Calu3 (cell line): Measurements from ENCODE around the gene EFR3B. TPM values are rescaled to one million over a fixed set of nuclear protein-coding genes. Genes with fewer than 3 reads are reported as not detected.
"Not testable (repeated sequence)": the region's sequence is repeated elsewhere in the genome, so short reads cannot be mapped to it uniquely, and the experiment has no call there.

ENCODE experiments used
- BruUV-seq: library from RNA; stranded (reverse); fragments of 400-500 nt; replicated peaks from 2 replicates; lab custom pipeline; 2021; lab: Mats Ljungman, UMichigan
- CTCF ChIA-PET: fragments of 300-600 bp; sonication (Branson Sonifier 250); formaldehyde crosslinking; loops from one replicate; lab custom pipeline; 2022; ENCODE audit warnings: antibody characterized with exemption; lab: Charles Lee
- DNase-seq: peaks from one replicate; pipeline ENCODE4 v3.0.0; 2022
- H3K27ac Mint-ChIP-seq: one replicate; pipeline ENCODE4 v1.8.0; 2022; ENCODE audit warnings: mixed read lengths; ENCODE audit not compliant: unreplicated experiment
- H3K27me3 Mint-ChIP-seq: one replicate; pipeline ENCODE4 v1.8.0; 2022; ENCODE audit warnings: mixed read lengths; ENCODE audit not compliant: unreplicated experiment
- H3K36me3 Mint-ChIP-seq: one replicate; pipeline ENCODE4 v1.8.0; 2022; ENCODE audit warnings: mild to moderate bottlenecking, moderate library complexity, mixed read lengths; ENCODE audit not compliant: insufficient read depth, unreplicated experiment
- H3K4me1 Mint-ChIP-seq: one replicate; pipeline ENCODE4 v1.8.0; 2022; ENCODE audit warnings: mild to moderate bottlenecking, low read depth, mixed read lengths; ENCODE audit not compliant: unreplicated experiment
- H3K4me3 Mint-ChIP-seq: one replicate; pipeline ENCODE4 v1.8.0; 2022; ENCODE audit warnings: mild to moderate bottlenecking, low read depth, moderate library complexity, mixed read lengths; ENCODE audit not compliant: unreplicated experiment
- H3K9me3 Mint-ChIP-seq: one replicate; pipeline ENCODE4 v1.8.0; 2022; ENCODE audit warnings: low read depth, mixed read lengths; ENCODE audit not compliant: unreplicated experiment
- intact Hi-C: fragments of 100-400 bp; cut with micrococcal nuclease; formaldehyde crosslinking; loops from one replicate; pipeline ENCODE4 v1.10.0; 2022; ENCODE audit not compliant: unreplicated experiment
- total RNA-seq: library from RNA; stranded (reverse); gene quantifications from 2 replicates; pipeline ENCODE4 v1.2.3, GENCODE V29; 2022
- TF ChIP-seq, protein P1 (sequence below): fragments of 200-600 bp; IDR thresholded peaks from one replicate; pipeline ENCODE4 v1.8.0; 2022; ENCODE audit warnings: antibody characterized with exemption; ENCODE audit not compliant: unreplicated experiment

EFR3B gene
- total RNA-seq, 1 experiment from 2014 or later = 0.17 TPM

GRCh38 chr2:25159949-25160348, 118.1 kb downstream of the EFR3B start:
- no peaks in the 10 kb centered on the region for H3K36me3 Mint-ChIP-seq
- TF ChIP-seq, protein P1, sequence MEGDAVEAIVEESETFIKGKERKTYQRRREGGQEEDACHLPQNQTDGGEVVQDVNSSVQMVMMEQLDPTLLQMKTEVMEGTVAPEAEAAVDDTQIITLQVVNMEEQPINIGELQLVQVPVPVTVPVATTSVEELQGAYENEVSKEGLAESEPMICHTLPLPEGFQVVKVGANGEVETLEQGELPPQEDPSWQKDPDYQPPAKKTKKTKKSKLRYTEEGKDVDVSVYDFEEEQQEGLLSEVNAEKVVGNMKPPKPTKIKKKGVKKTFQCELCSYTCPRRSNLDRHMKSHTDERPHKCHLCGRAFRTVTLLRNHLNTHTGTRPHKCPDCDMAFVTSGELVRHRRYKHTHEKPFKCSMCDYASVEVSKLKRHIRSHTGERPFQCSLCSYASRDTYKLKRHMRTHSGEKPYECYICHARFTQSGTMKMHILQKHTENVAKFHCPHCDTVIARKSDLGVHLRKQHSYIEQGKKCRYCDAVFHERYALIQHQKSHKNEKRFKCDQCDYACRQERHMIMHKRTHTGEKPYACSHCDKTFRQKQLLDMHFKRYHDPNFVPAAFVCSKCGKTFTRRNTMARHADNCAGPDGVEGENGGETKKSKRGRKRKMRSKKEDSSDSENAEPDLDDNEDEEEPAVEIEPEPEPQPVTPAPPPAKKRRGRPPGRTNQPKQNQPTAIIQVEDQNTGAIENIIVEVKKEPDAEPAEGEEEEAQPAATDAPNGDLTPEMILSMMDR = no peak
- no peak overlapping the region for H3K4me3 Mint-ChIP-seq
- H3K27me3 Mint-ChIP-seq = peaks cover 56% of the 10 kb centered on the region
- BruUV-seq = no TSS peak
- H3K4me1 Mint-ChIP-seq = no peaks in the 10 kb centered on the region
- DNase-seq = no peak
- intact Hi-C loops = no loop called here
- H3K27ac Mint-ChIP-seq = no peak overlapping the region
- CTCF ChIA-PET = no interaction called here
- no peaks in the 10 kb centered on the region for H3K9me3 Mint-ChIP-seq

- Mint-ChIP-seq H3K27ac (no peak overlapping the region), H3K4me3 (no peak overlapping the region), H3K36me3 (no peaks in the 10 kb centered on the region), H3K4me1 (no peaks in the 10 kb centered on the region), H3K9me3 (no peaks in the 10 kb centered on the region), H3K27me3 (peaks cover 56% of the 10 kb centered on the region)
- intact Hi-C loops = no loop called here
- no TSS peak for BruUV-seq
- TF ChIP-seq, protein P1 = no peak
- DNase-seq = no peak
- CTCF ChIA-PET = no interaction called here
Observed at GRCh38 chr2:25160376-25160775, 118.5 kb downstream of the EFR3B start.

DNA sequence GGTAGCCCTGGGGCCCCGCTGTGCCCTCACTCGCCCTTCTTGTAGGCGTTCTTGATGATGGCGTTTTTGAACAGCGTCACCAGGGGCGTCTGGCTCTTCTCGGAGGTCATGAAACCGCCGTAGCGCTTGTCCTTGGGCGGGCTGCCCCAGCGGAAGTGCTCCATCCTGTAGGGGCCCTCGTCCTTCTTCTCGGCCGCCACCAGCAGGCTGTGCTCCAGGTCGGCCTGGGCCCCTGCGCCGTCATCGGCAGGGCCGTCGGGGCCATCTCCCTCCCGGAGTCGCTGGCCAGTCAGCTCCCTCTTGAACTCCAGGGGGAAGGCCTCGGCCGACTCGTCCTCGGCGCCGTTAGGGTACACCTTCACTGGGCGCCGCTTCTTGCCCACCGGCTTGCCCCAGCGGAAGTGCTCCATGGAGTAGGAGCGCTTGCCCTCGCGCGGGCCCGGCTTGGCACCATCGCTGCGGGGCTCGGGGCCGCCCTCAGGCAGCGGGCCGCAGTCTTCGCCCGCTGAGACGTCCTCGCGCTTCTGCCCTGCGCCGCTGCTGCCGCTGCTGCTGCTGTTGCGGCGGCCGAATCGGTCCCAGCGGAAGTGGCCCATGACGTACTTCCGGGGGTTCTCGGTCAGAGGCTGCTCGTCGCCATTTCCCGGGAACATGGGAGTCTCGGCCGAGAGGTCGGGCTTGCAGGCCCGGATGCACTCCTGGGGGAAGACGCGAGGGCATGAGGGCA, 119.3 kb downstream of the EFR3B start:
- CTCF ChIA-PET = no interaction called here
- TF ChIP-seq, protein P1 = no peak
- DNase-seq = no peak
- no peak overlapping the region for H3K4me3 Mint-ChIP-seq
- no peaks in the 10 kb centered on the region for H3K4me1 Mint-ChIP-seq
- intact Hi-C loops = no loop called here
- BruUV-seq = no TSS peak
- no peaks in the 10 kb centered on the region for H3K9me3 Mint-ChIP-seq
- no peak overlapping the region for H3K27ac Mint-ChIP-seq
- no peaks in the 10 kb centered on the region for H3K36me3 Mint-ChIP-seq
- H3K27me3 Mint-ChIP-seq = peaks cover 56% of the 10 kb centered on the region

GRCh38 chr2:25162061-25162460, 120.2 kb downstream of the EFR3B start:
- H3K9me3 Mint-ChIP-seq, DNase-seq, BruUV-seq, intact Hi-C loops, H3K4me1 Mint-ChIP-seq, CTCF ChIA-PET, H3K36me3 Mint-ChIP-seq, H3K4me3 Mint-ChIP-seq, H3K27ac Mint-ChIP-seq: not testable (repeated sequence)
- peaks cover 56% of the 10 kb centered on the region for H3K27me3 Mint-ChIP-seq

GRCh38 chr2:25164561-25164960, 122.7 kb downstream of the EFR3B start:
- intact Hi-C loops = no loop called here
- H3K27me3 Mint-ChIP-seq = peaks cover 74% of the 10 kb centered on the region
- TF ChIP-seq, protein P1 = no peak
- H3K4me3 Mint-ChIP-seq = no peak overlapping the region
- H3K9me3 Mint-ChIP-seq = no peaks in the 10 kb centered on the region
- BruUV-seq = no TSS peak
- no peaks in the 10 kb centered on the region for H3K4me1 Mint-ChIP-seq
- no peak for DNase-seq
- no peaks in the 10 kb centered on the region for H3K36me3 Mint-ChIP-seq
- H3K27ac Mint-ChIP-seq = no peak overlapping the region
- CTCF ChIA-PET = no interaction called here
